Measurements from ENCODE around the gene GABPA. TPM values are rescaled to one million over a fixed set of nuclear protein-coding genes. Genes with fewer than 3 reads are reported as not detected.

Gene GABPA
- total and polyA plus RNA-seq, 9 of the 15 experiments (the other 6 are each of a cell fraction or from before 2014, with no cell fraction given) = 8.9 to 35.7 (median 22.8) TPM

DNA sequence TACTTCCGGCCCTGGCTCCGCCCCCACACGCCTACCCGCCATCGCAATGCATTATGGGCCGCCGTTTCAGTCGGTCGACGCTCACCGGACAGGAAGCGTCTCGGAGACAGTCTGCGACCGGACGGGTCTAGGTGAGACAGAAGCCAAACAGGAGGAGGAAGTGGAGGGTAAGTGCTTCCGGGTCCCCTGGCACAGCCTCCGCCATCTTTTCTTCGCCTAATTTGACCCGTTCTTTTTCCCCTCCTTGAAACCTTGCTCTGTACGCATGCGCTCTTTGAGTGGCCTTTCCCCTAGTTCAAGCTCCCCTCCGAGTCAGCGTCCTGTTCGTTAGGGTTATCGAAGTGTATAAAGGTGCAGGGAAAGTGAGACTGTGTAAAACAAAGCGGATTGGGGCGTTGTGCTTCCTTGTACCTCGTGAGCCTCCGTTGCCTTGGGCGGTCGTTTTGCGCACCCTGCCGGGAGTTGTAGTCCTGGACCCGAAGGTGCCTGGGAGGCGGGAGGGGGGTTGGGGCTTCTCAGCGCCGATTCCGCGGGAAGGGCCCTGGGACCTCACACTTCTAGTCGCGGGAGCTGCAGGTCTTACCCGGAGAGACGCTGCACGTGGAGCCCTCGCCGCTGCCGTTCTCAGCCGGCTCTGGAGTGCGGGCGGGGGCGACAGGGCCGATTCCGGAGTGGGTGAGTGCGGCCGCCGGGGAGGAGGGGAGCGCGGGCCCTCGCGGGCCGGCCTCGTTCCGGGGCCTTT is at the start of gene GABPA, which contains the start of gene ATP5PF (continued):
- TF ChIP-seq, protein P1, sequence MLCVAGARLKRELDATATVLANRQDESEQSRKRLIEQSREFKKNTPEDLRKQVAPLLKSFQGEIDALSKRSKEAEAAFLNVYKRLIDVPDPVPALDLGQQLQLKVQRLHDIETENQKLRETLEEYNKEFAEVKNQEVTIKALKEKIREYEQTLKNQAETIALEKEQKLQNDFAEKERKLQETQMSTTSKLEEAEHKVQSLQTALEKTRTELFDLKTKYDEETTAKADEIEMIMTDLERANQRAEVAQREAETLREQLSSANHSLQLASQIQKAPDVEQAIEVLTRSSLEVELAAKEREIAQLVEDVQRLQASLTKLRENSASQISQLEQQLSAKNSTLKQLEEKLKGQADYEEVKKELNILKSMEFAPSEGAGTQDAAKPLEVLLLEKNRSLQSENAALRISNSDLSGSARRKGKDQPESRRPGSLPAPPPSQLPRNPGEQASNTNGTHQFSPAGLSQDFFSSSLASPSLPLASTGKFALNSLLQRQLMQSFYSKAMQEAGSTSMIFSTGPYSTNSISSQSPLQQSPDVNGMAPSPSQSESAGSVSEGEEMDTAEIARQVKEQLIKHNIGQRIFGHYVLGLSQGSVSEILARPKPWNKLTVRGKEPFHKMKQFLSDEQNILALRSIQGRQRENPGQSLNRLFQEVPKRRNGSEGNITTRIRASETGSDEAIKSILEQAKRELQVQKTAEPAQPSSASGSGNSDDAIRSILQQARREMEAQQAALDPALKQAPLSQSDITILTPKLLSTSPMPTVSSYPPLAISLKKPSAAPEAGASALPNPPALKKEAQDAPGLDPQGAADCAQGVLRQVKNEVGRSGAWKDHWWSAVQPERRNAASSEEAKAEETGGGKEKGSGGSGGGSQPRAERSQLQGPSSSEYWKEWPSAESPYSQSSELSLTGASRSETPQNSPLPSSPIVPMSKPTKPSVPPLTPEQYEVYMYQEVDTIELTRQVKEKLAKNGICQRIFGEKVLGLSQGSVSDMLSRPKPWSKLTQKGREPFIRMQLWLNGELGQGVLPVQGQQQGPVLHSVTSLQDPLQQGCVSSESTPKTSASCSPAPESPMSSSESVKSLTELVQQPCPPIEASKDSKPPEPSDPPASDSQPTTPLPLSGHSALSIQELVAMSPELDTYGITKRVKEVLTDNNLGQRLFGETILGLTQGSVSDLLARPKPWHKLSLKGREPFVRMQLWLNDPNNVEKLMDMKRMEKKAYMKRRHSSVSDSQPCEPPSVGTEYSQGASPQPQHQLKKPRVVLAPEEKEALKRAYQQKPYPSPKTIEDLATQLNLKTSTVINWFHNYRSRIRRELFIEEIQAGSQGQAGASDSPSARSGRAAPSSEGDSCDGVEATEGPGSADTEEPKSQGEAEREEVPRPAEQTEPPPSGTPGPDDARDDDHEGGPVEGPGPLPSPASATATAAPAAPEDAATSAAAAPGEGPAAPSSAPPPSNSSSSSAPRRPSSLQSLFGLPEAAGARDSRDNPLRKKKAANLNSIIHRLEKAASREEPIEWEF (CRISPR knock-in tag; IDR thresholded peaks at IDR 0.05) = no peak
- TF ChIP-seq NR3C1 (CRISPR knock-in tag; IDR thresholded peaks at IDR 0.05) (no peak), MED1 (CRISPR knock-in tag; IDR thresholded peaks at IDR 0.05; ENCODE audit: borderline replicate concordance) (no peak), SOX6 (IDR thresholded peaks at IDR 0.05) (peak; percentile 53; the same call in 1 of the 2 replicates), ZNF184 (CRISPR knock-in tag; IDR thresholded peaks at IDR 0.05) (no peak), TEAD1 (CRISPR knock-in tag; IDR thresholded peaks at IDR 0.05) (no peak), ZFX (CRISPR knock-in tag; IDR thresholded peaks at IDR 0.05) (peak; percentile 86), ZKSCAN8 (CRISPR knock-in tag; IDR thresholded peaks at IDR 0.05) (no peak)
- TF ChIP-seq, protein P2, sequence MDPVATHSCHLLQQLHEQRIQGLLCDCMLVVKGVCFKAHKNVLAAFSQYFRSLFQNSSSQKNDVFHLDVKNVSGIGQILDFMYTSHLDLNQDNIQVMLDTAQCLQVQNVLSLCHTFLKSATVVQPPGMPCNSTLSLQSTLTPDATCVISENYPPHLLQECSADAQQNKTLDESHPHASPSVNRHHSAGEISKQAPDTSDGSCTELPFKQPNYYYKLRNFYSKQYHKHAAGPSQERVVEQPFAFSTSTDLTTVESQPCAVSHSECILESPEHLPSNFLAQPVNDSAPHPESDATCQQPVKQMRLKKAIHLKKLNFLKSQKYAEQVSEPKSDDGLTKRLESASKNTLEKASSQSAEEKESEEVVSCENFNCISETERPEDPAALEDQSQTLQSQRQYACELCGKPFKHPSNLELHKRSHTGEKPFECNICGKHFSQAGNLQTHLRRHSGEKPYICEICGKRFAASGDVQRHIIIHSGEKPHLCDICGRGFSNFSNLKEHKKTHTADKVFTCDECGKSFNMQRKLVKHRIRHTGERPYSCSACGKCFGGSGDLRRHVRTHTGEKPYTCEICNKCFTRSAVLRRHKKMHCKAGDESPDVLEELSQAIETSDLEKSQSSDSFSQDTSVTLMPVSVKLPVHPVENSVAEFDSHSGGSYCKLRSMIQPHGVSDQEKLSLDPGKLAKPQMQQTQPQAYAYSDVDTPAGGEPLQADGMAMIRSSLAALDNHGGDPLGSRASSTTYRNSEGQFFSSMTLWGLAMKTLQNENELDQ (CRISPR knock-in tag; IDR thresholded peaks at IDR 0.05; ENCODE audit: borderline replicate concordance) = no peak
- TF ChIP-seq, protein P3, sequence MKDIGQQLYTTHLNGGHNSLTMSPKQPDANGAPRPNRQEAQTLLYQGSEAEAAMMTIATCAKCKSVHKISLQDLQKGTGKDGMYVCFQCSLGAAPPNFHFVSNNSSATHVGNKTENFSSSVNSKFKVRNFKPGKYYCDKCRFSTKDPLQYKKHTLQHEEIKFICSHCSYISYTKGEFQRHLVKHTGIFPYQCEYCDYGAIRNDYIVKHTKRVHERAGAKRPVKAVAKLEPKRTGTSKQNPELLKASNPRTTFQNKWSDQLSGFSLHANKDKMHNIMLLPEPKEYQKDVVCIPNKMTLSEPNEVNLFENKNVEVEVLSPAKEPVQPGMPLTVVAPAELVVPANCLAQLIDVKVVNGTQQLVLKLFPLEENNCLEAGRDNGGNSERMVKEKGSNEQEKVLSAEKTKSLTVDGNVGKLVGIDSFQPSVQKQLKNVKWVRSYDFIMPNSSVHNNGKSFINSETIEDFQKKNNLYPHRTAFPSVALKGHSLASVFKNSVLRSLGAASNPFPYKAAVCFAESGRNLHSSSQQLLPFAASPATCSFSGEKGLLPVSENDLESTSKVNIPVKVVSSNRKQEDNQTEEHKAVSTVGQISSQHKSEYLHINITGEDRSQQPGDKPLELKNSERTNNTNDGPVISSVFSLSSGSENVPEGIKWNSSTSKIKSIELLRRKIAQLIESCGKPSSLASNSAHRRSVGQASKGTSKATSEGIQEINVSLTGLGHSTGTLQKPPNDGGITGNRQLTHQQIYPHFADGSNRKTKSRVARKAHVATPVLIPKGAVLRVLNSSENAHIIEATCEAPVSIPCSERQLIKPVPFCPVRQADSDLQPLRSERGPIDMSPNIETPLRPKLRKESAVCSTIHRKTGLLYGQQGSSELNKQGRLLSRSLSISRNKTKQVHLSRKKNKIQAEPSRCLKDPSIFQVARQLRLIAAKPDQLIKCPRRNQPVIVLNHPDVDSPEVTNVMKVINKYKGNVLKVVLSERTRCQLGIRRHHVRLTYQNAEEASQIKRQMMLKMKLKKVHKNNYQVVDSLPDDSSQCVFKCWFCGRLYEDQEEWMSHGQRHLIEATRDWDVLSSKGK (CRISPR knock-in tag; IDR thresholded peaks at IDR 0.05) = no peak
- TF ChIP-seq, protein P4, sequence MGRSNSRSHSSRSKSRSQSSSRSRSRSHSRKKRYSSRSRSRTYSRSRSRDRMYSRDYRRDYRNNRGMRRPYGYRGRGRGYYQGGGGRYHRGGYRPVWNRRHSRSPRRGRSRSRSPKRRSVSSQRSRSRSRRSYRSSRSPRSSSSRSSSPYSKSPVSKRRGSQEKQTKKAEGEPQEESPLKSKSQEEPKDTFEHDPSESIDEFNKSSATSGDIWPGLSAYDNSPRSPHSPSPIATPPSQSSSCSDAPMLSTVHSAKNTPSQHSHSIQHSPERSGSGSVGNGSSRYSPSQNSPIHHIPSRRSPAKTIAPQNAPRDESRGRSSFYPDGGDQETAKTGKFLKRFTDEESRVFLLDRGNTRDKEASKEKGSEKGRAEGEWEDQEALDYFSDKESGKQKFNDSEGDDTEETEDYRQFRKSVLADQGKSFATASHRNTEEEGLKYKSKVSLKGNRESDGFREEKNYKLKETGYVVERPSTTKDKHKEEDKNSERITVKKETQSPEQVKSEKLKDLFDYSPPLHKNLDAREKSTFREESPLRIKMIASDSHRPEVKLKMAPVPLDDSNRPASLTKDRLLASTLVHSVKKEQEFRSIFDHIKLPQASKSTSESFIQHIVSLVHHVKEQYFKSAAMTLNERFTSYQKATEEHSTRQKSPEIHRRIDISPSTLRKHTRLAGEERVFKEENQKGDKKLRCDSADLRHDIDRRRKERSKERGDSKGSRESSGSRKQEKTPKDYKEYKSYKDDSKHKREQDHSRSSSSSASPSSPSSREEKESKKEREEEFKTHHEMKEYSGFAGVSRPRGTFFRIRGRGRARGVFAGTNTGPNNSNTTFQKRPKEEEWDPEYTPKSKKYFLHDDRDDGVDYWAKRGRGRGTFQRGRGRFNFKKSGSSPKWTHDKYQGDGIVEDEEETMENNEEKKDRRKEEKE (IDR thresholded peaks at IDR 0.05; ENCODE audit: borderline replicate concordance in 1 of 2, control insufficient read depth in 1 of 2, low read depth in 2 of 2, low read length in 1 of 2) = peak in 1 of 2 experiments; percentile 97; a peak in 2 of 4 replicates
